ENCODE results near the gene TMEM273. TPM values are rescaled to one million over a fixed set of nuclear protein-coding genes. Genes with fewer than 3 reads are reported as not detected.

Gene TMEM273
- total RNA-seq, 1 experiment from 2014 or later, result not detected

- H3K4me3 Mint-ChIP-seq (ENCODE audit: unreplicated experiment), result no peak overlapping the region
- ChIA-PET CTCF (no interaction called here), POLR2A (no interaction called here)
- no peaks in the 10 kb centered on the region for H3K36me3 Mint-ChIP-seq (ENCODE audit: insufficient read depth, unreplicated experiment)
- BruUV-seq (replicated peaks), result no TSS peak
- peaks cover 32% of the 10 kb centered on the region for H3K27me3 Mint-ChIP-seq (ENCODE audit: insufficient read depth, unreplicated experiment)
- no peaks in the 10 kb centered on the region for H3K9me3 Mint-ChIP-seq (ENCODE audit: unreplicated experiment)
- TF ChIP-seq, protein P1, sequence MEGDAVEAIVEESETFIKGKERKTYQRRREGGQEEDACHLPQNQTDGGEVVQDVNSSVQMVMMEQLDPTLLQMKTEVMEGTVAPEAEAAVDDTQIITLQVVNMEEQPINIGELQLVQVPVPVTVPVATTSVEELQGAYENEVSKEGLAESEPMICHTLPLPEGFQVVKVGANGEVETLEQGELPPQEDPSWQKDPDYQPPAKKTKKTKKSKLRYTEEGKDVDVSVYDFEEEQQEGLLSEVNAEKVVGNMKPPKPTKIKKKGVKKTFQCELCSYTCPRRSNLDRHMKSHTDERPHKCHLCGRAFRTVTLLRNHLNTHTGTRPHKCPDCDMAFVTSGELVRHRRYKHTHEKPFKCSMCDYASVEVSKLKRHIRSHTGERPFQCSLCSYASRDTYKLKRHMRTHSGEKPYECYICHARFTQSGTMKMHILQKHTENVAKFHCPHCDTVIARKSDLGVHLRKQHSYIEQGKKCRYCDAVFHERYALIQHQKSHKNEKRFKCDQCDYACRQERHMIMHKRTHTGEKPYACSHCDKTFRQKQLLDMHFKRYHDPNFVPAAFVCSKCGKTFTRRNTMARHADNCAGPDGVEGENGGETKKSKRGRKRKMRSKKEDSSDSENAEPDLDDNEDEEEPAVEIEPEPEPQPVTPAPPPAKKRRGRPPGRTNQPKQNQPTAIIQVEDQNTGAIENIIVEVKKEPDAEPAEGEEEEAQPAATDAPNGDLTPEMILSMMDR (IDR thresholded peaks at IDR 0.05; ENCODE audit: unreplicated experiment), result no peak
- no peak for DNase-seq (ENCODE audit: unreplicated experiment)
- intact Hi-C loops (cut with micrococcal nuclease), result no loop called here
- H3K4me1 Mint-ChIP-seq (ENCODE audit: insufficient read depth, unreplicated experiment), result no peaks in the 10 kb centered on the region
- H3K27ac Mint-ChIP-seq (ENCODE audit: low read depth, unreplicated experiment), result no peak overlapping the region
Observed at GRCh38 chr10:49182776-49183175, 5.4 kb downstream of the TMEM273 start.

DNA sequence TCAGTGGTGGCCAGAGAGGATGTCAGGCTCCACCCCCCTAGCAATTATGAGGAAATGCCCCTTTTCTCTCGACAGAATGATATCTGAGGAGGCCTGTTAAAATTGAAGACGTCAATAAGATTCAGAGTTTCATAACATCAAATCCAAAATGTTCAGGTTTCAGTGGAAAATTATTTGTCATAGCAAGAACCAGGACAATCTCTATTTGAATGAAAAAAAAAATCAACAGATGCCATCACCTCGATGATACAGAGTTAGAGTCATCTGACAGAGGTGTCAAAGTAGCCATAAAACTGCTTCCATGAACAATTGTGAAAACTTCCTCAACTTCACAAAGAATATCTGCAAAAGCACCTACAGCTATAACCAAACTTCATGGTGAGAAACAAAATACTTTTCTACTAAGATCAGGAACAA lies 7.7 kb downstream of the TMEM273 start:
- no peak for DNase-seq (ENCODE audit: unreplicated experiment)
- ChIA-PET CTCF (no interaction called here), POLR2A (no interaction called here)
- H3K9me3 Mint-ChIP-seq (ENCODE audit: unreplicated experiment), result no peaks in the 10 kb centered on the region
- peaks cover 20% of the 10 kb centered on the region for H3K27me3 Mint-ChIP-seq (ENCODE audit: insufficient read depth, unreplicated experiment)
- no TSS peak for BruUV-seq (replicated peaks)
- H3K27ac Mint-ChIP-seq (ENCODE audit: low read depth, unreplicated experiment), result no peak overlapping the region
- H3K4me3 Mint-ChIP-seq (ENCODE audit: unreplicated experiment), result no peak overlapping the region
- TF ChIP-seq, protein P1 (IDR thresholded peaks at IDR 0.05; ENCODE audit: unreplicated experiment), result no peak
- intact Hi-C loops (cut with micrococcal nuclease), result no loop called here
- H3K4me1 Mint-ChIP-seq (ENCODE audit: insufficient read depth, unreplicated experiment), result peaks cover 5% of the 10 kb centered on the region
- H3K36me3 Mint-ChIP-seq (ENCODE audit: insufficient read depth, unreplicated experiment), result no peaks in the 10 kb centered on the region

DNA sequence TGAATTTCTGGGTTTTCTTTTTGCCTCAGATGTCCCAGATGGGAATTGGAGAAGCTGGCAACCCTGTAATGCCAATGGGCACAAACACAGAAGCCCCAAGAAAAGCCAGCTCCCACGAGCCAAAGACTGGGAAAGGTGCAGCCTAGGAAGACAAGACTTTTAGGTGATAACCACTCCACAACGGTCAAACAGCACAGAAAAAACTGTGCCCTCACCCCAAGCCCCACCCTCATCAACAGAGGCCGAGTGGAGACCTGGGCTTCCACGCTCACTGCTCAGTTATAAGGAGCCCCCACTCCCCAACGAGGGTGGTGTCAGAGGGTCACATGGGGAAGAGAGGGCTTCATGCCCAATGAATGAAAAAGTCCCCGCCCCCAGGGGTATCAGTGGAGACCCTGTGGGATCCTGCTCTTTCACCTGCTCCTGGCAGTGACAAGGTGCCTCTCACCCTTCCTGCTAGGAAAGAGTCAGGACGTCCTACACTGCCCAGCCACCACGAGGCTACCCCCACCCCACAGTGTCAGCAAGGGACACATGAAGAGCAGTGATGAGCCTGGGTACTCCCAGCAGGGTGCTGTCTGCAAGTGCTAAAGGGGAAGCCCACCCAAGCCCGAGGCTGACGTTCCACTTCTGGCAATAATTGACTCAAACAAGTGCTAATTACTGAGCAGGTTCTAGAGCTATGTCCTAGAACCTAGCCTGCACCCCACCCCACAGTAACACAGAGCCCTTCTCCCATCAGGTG lies 8.3 kb downstream of the TMEM273 start:
- H3K9me3 Mint-ChIP-seq (ENCODE audit: unreplicated experiment), result no peaks in the 10 kb centered on the region
- H3K27me3 Mint-ChIP-seq (ENCODE audit: insufficient read depth, unreplicated experiment), result peaks cover 20% of the 10 kb centered on the region
- H3K27ac Mint-ChIP-seq (ENCODE audit: low read depth, unreplicated experiment), result no peak overlapping the region
- intact Hi-C loops (cut with micrococcal nuclease), result no loop called here
- CTCF ChIA-PET, result interaction anchor here (1.3 kb wide), 1 partner anchor 18 kb away, joined by 4 read pairs; no protein-coding TSS in a partner anchor
- BruUV-seq (replicated peaks), result no TSS peak
- H3K4me3 Mint-ChIP-seq (ENCODE audit: unreplicated experiment), result no peak overlapping the region
- TF ChIP-seq, protein P1 (IDR thresholded peaks at IDR 0.05; ENCODE audit: unreplicated experiment), result no peak
- no peak for DNase-seq (ENCODE audit: unreplicated experiment)
- peaks cover 5% of the 10 kb centered on the region for H3K4me1 Mint-ChIP-seq (ENCODE audit: insufficient read depth, unreplicated experiment)
- no peaks in the 10 kb centered on the region for H3K36me3 Mint-ChIP-seq (ENCODE audit: insufficient read depth, unreplicated experiment)
- POLR2A ChIA-PET, result interaction anchor here (0.6 kb wide), 1 partner anchor 13 kb away, joined by 3 read pairs; no protein-coding TSS in a partner anchor

DNA sequence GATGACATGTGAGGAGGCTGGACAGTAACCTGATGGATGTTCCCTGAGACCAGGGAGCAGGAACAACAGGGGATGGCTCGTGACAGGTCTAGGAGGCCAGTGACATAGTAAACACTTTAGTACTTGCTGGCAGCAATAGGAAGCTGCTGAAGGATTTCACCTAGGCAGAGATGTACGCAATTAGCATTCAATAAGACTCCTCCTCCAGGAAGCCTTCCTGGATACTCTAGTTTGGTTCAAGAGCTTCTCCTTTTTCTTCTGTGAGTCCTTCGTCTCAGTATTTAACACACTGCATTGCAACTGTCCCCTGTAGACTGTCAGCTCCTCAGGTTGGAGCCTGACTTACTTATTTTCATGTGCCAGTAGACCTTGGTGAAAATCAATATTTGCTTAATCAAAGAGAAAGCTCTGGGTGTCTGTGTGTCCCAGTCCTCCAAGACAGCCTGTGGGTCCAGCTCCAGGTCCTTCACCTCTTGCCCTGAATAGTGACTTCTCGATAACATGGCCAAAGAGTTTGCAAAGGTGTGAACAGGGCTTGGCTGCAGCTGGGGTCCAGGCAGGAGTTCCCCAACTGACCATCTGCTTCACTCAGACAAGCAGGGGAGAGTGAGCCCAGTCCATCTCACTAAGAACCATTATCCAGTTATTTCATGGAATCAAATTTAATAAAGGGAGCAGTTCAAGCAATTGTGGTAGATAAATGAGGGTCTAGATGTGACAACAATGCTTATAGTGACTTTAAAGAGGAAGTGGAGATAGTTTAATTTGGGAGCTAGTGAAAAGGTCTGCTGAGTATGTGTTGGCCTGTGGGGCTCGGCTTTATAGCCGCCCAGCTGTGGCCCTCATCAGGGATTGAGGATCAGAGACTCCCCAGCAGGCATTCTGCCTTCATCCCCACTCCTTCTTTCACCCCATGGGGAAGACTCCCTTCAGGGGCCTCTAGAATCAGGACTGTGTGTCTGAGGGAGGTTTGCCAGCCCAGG lies 9.4 kb downstream of the TMEM273 start:
- H3K4me1 Mint-ChIP-seq (ENCODE audit: insufficient read depth, unreplicated experiment), result peaks cover 5% of the 10 kb centered on the region
- intact Hi-C loops (cut with micrococcal nuclease), result no loop called here
- CTCF ChIA-PET, result interaction anchor here (1.3 kb wide), 1 partner anchor 17 kb away, joined by 4 read pairs; no protein-coding TSS in a partner anchor
- no TSS peak for BruUV-seq (replicated peaks)
- DNase-seq (ENCODE audit: unreplicated experiment), result no peak
- TF ChIP-seq, protein P1 (IDR thresholded peaks at IDR 0.05; ENCODE audit: unreplicated experiment), result no peak
- POLR2A ChIA-PET, result interaction anchor here (0.6 to 0.7 kb wide), 2 partner anchors 14 to 794 kb away, joined by 3 read pairs; no protein-coding TSS in a partner anchor
- H3K27me3 Mint-ChIP-seq (ENCODE audit: insufficient read depth, unreplicated experiment), result peaks cover 20% of the 10 kb centered on the region
- H3K9me3 Mint-ChIP-seq (ENCODE audit: unreplicated experiment), result no peaks in the 10 kb centered on the region
- H3K27ac Mint-ChIP-seq (ENCODE audit: low read depth, unreplicated experiment), result no peak overlapping the region
- H3K4me3 Mint-ChIP-seq (ENCODE audit: unreplicated experiment), result no peak overlapping the region
- no peaks in the 10 kb centered on the region for H3K36me3 Mint-ChIP-seq (ENCODE audit: insufficient read depth, unreplicated experiment)

Measured in MCF 10A (cell line).